H1 (cell line): ENCODE data around the gene ITIH6. TPM values are rescaled to one million over a fixed set of nuclear protein-coding genes. Genes with fewer than 3 reads are reported as not detected.

Experiments used
- CTCF ChIA-PET: fragments of 300-600 bp; sonication (Branson Sonifier 250); formaldehyde crosslinking; loops from one replicate; lab custom pipeline; 2021; ENCODE audit not compliant: partially characterized antibody; lab: Charles Lee
- POLR2A ChIA-PET: fragments of 300-600 bp; sonication (Branson Sonifier 250); formaldehyde crosslinking; loops from one replicate; lab custom pipeline; 2021; ENCODE audit warnings: inconsistent platforms; ENCODE audit not compliant: partially characterized antibody; lab: Charles Lee
- DNase-seq, 2 experiments: peaks; one replicate each; pipeline versions ENCODE4 v3.0.0 to v3.0.0-alpha.2; 2010 to 2022; ENCODE audit warnings: low spot score in 2 of 2, low read depth in 1 of 2, mixed read lengths in 1 of 2
- FAIRE-seq: peaks from 2 replicates; lab custom pipeline; 2011; peaks lifted over from hg19 to GRCh38; lab: Jason Lieb, UNC
- H2AFZ ChIP-seq: 2 replicates; pipeline ENCODE4 v1.8.1; 2012; ENCODE audit warnings: low read length, inconsistent platforms
- H2AK5ac ChIP-seq: 2 replicates; pipeline ENCODE4 v1.6.1; 2013; ENCODE audit warnings: low read depth, low read length
- H2BK120ac ChIP-seq: replicated peaks from 2 replicates; pipeline ENCODE3; 2013; ENCODE audit warnings: low read depth, low read length, inconsistent platforms
- H2BK12ac ChIP-seq: 2 replicates; pipeline ENCODE4 v1.6.1; 2013; ENCODE audit warnings: low read depth, low read length
- H2BK15ac ChIP-seq: 2 replicates; pipeline ENCODE4 v1.6.1; 2013; ENCODE audit warnings: low read length
- H2BK20ac ChIP-seq: 2 replicates; pipeline ENCODE4 v1.6.1; 2013; ENCODE audit warnings: low read length
- H2BK5ac ChIP-seq: 2 replicates; pipeline ENCODE4 v1.6.1; 2013; ENCODE audit warnings: low read depth, low read length
- H3K14ac ChIP-seq: 2 replicates; pipeline ENCODE4 v1.6.1; 2013; ENCODE audit warnings: inconsistent platforms; ENCODE audit not compliant: insufficient read length
- H3K18ac ChIP-seq: 2 replicates; pipeline ENCODE4 v1.6.1; 2013; ENCODE audit warnings: low read length; ENCODE audit errors: extremely low read depth
- H3K23ac ChIP-seq: 2 replicates; pipeline ENCODE4 v1.6.1; 2013; ENCODE audit warnings: inconsistent platforms; ENCODE audit not compliant: insufficient read length
- H3K23me2 ChIP-seq: 2 replicates; pipeline ENCODE4 v1.6.1; 2013; ENCODE audit warnings: low read depth, low read length
- H3K27ac ChIP-seq: 2 replicates; pipeline ENCODE4 v1.6.1; 2011; ENCODE audit warnings: low read depth, low read length, inconsistent platforms
- H3K27me3 ChIP-seq, 4 experiments: replicated peaks in 1 of 4; 1 replicate in 1 of 4; 2 replicates in 3 of 4; pipeline versions ENCODE4 v1.6.1 to v1.8.1; 2011 to 2013; ENCODE audit warnings: low read length in 3 of 4, mild to moderate bottlenecking in 3 of 4, inconsistent platforms in 2 of 4, mixed read lengths in 2 of 4, moderate library complexity in 1 of 4; ENCODE audit not compliant: control insufficient read depth in 3 of 4, insufficient read depth in 3 of 4; ENCODE audit errors: extremely low read depth in 1 of 4
- H3K36me3 ChIP-seq, 4 experiments: 2 replicates each; pipeline versions ENCODE4 v1.6.1 to v1.8.1; 2011 to 2013; ENCODE audit warnings: mild to moderate bottlenecking in 4 of 4, low read length in 3 of 4, moderate library complexity in 2 of 4, control low read depth in 1 of 4, inconsistent platforms in 1 of 4; ENCODE audit not compliant: insufficient read depth in 4 of 4, control insufficient read depth in 2 of 4
- H3K4ac ChIP-seq: replicated peaks from 2 replicates; pipeline ENCODE3; 2013; ENCODE audit warnings: low read length, low read depth, mixed read lengths, inconsistent platforms; ENCODE audit not compliant: insufficient read length
- H3K4me1 ChIP-seq, 4 experiments: replicated peaks in 1 of 4; 1 replicate in 1 of 4; 2 replicates in 3 of 4; pipeline versions ENCODE4 v1.6.1 to v1.8.1; 2011 to 2013; ENCODE audit warnings: low read length in 3 of 4, inconsistent platforms in 2 of 4, mixed read lengths in 1 of 4; ENCODE audit not compliant: insufficient read depth in 4 of 4, control insufficient read depth in 3 of 4
- H3K4me2 ChIP-seq, 2 experiments: 2 replicates each; pipeline versions ENCODE4 v1.6.1 to v1.8.1; 2011 to 2013; ENCODE audit warnings: low read depth in 2 of 2, low read length in 2 of 2, control low read depth in 1 of 2, inconsistent platforms in 1 of 2, mild to moderate bottlenecking in 1 of 2; ENCODE audit not compliant: insufficient read depth in 1 of 2
- H3K4me3 ChIP-seq, 4 experiments: fragments of 200-600, 300-600 bp in 1 of 4; sonication (generic), shearing (Covaris generic), sonication (Bioruptor Twin) in 1 of 4; 2 replicates each; pipeline versions ENCODE4 v1.5.1 to v1.8.1; 2011 to 2016; ENCODE audit warnings: low read length in 4 of 4, low read depth in 3 of 4, control low read depth in 2 of 4, inconsistent platforms in 2 of 4, mild to moderate bottlenecking in 2 of 4, mixed read lengths in 1 of 4, moderate library complexity in 1 of 4; ENCODE audit not compliant: insufficient read depth in 2 of 4; ENCODE audit errors: extremely low read depth in 1 of 4
- H3K56ac ChIP-seq: replicated peaks from 2 replicates; pipeline ENCODE3; 2013; ENCODE audit warnings: low read depth, mild to moderate bottlenecking, mixed read lengths, low read length, inconsistent platforms; ENCODE audit not compliant: insufficient read length
- H3K79me1 ChIP-seq: 2 replicates; pipeline ENCODE4 v1.6.1; 2013; ENCODE audit warnings: low read depth, low read length, control low read depth
- H3K79me2 ChIP-seq, 2 experiments: 2 replicates each; pipeline versions ENCODE4 v1.6.1 to v1.8.1; 2012 to 2013; ENCODE audit warnings: low read length in 2 of 2, mild to moderate bottlenecking in 2 of 2, inconsistent platforms in 1 of 2; ENCODE audit not compliant: insufficient read depth in 2 of 2, control insufficient read depth in 1 of 2
- H3K9ac ChIP-seq, 4 experiments: replicated peaks in 1 of 4; 1 replicate in 1 of 4; 2 replicates in 3 of 4; pipeline versions ENCODE4 v1.6.1 to v1.8.1; 2011 to 2013; ENCODE audit warnings: low read depth in 3 of 4, low read length in 3 of 4, control low read depth in 2 of 4, mild to moderate bottlenecking in 2 of 4, moderate library complexity in 2 of 4, inconsistent platforms in 1 of 4; ENCODE audit errors: extremely low read depth in 1 of 4
- H3K9me3 ChIP-seq, 2 experiments: 2 replicates each; pipeline versions ENCODE4 v1.6.1 to v1.8.1; 2012 to 2013; ENCODE audit warnings: mild to moderate bottlenecking in 2 of 2, moderate library complexity in 2 of 2, control low read depth in 1 of 2, inconsistent platforms in 1 of 2, low read depth in 1 of 2, low read length in 1 of 2, mixed read lengths in 1 of 2; ENCODE audit not compliant: insufficient read depth in 2 of 2
- H4K20me1 ChIP-seq, 2 experiments: replicated peaks in 1 of 2; 2 replicates each; pipeline versions ENCODE3 to v1.8.1; 2011 to 2013; ENCODE audit warnings: inconsistent platforms in 2 of 2, low read length in 2 of 2, mild to moderate bottlenecking in 1 of 2; ENCODE audit not compliant: insufficient read depth in 2 of 2, control insufficient read depth in 1 of 2
- H4K5ac ChIP-seq: 2 replicates; pipeline ENCODE4 v1.6.1; 2013; ENCODE audit warnings: low read length, low read depth, mixed read lengths, inconsistent platforms; ENCODE audit not compliant: insufficient read length
- H4K8ac ChIP-seq: 2 replicates; pipeline ENCODE4 v1.8.0; 2013; ENCODE audit warnings: mild to moderate bottlenecking, moderate library complexity, low read length, inconsistent platforms; ENCODE audit not compliant: insufficient read depth; ENCODE audit errors: extremely low read depth
- H4K91ac ChIP-seq: replicated peaks from 2 replicates; pipeline ENCODE3; 2013; ENCODE audit warnings: low read length, mixed read lengths, inconsistent platforms; ENCODE audit not compliant: insufficient read length
- BCL11A ChIP-seq, 2 experiments: IDR thresholded peaks; one replicate each; pipeline ENCODE4 v1.6.1; 2011; ENCODE audit warnings: low read depth in 2 of 2, low read length in 2 of 2, mild to moderate bottlenecking in 2 of 2
- CHD2 ChIP-seq: IDR thresholded peaks from 2 replicates; pipeline ENCODE4 v1.6.1; 2012; ENCODE audit warnings: low read length, improper control_type of control experiment
- CTCF ChIP-seq, 3 experiments: IDR thresholded peaks; 1 replicate in 2 of 3; 2 replicates in 1 of 3; pipeline versions ENCODE4 v1.5.1 to v1.6.1; 2011; ENCODE audit warnings: low read length in 3 of 3, mild to moderate bottlenecking in 3 of 3, inconsistent platforms in 2 of 3, low read depth in 1 of 3, moderate library complexity in 1 of 3; ENCODE audit not compliant: insufficient read depth in 1 of 3; ENCODE audit errors: control extremely low read depth in 1 of 3
- RAD21 ChIP-seq, 2 experiments: IDR thresholded peaks in 1 of 2; conservative IDR thresholded peaks in 1 of 2; 2 replicates each; pipeline ENCODE4 v1.6.1; 2011; ENCODE audit warnings: low read depth in 2 of 2, low read length in 2 of 2, improper control_type of control experiment in 1 of 2, inconsistent platforms in 1 of 2, mild to moderate bottlenecking in 1 of 2, moderate library complexity in 1 of 2
- RFX5 ChIP-seq: IDR thresholded peaks from 2 replicates; pipeline ENCODE4 v1.6.1; 2011; ENCODE audit warnings: low read depth, low read length, improper control_type of control experiment, borderline replicate concordance
- WGBS, 2 experiments: shearing (Covaris generic) in 1 of 2; methylation state at CpG; one replicate each; pipeline versions ENCODE4 v1.1.6 to v1.1.7; 2013 to 2015; ENCODE audit warnings: low lambda C conversion rate in 2 of 2, mixed read lengths in 2 of 2, inconsistent platforms in 1 of 2, low coverage in 1 of 2, missing lambda C conversion rate in 1 of 2; ENCODE audit not compliant: insufficient replicate concordance in 2 of 2, insufficient coverage in 1 of 2, insufficient read length in 1 of 2; ENCODE audit errors: extremely low coverage in 1 of 2, missing lambda C conversion rate in 1 of 2; 5-methylcytosine and 5-hydroxymethylcytosine counted together
- polyA plus RNA-seq, 7 experiments: library from polyadenylated mRNA; depleted of rRNA in 3 of 7; stranded (reverse) in 5 of 7; unstranded in 2 of 7; fragments of >200 nt in 5 of 7; fragments of 200-250 nt in 2 of 7; gene quantifications; 1 replicate in 5 of 7; 2 replicates in 1 of 7; 4 replicates in 1 of 7; pipeline versions ENCODE4 v1.2.1 to v1.2.3, GENCODE V29; 2011 to 2013; ENCODE audit warnings: missing spikeins in 2 of 7, mixed read lengths in 2 of 7
- total RNA-seq: library from RNA; stranded (reverse); fragmentation: NEBNext Ultra II Directional; extraction: Animal tissue kit (Norgen Biotek cat#: 25700); gene quantifications from 2 replicates; pipeline ENCODE4 v1.2.1, GENCODE V29; 2021

The ITIH6 gene
- total and polyA plus RNA-seq, 2 of the 8 experiments (the other 6 are each of a cell fraction or from before 2014, with no cell fraction given), result 0.02 TPM; not detected in 1

- Histone ChIP-seq H3K27ac (no peak overlapping the region), H3K4me1 (no peaks in the 10 kb centered on the region), H3K9me3 (no peaks in the 10 kb centered on the region), H4K5ac (no peak overlapping the region), H4K8ac (no peak overlapping the region), H3K9ac (no peak overlapping the region), H2BK5ac (no peak overlapping the region), H2BK20ac (no peak overlapping the region), H3K18ac (no peak overlapping the region), H3K23ac (no peak overlapping the region), H3K4me3 (no peak overlapping the region), H3K79me1 (no peaks in the 10 kb centered on the region), H3K79me2 (no peaks in the 10 kb centered on the region), H2BK12ac (0 out of 2 replicates have a peak overlapping the region, but pooled peaks have one; percentile 27), H3K14ac (no peak overlapping the region), H3K23me2 (no peaks in the 10 kb centered on the region), H2AK5ac (no peak overlapping the region), H3K4ac (no peak overlapping the region), H2AFZ (no peak overlapping the region), H3K56ac (no peak overlapping the region), H3K27me3 (no peaks in the 10 kb centered on the region), H4K20me1 (no peaks in the 10 kb centered on the region), H3K36me3 (no peaks in the 10 kb centered on the region), H2BK120ac (no peak overlapping the region), H4K91ac (no peak overlapping the region), H3K4me2 (no peak overlapping the region), H2BK15ac (no peak overlapping the region)
- CTCF ChIA-PET, result no interaction called here
- DNase-seq (no peak), FAIRE-seq (no peak)
- POLR2A ChIA-PET, result no interaction called here
- TF ChIP-seq CTCF (IDR thresholded peaks at IDR 0.05; ENCODE audit: control extremely low read depth in 1 of 3, insufficient read depth in 1 of 3, low read depth in 1 of 3, low read length in 3 of 3) (peak; percentile 25 to 49 (median 48)), BCL11A (IDR thresholded peaks at IDR 0.05; ENCODE audit: low read depth in 2 of 2, low read length in 2 of 2) (no peak), RFX5 (no peak), RAD21 (IDR thresholded peaks at IDR 0.05 in 1 of 2, conservative IDR thresholded peaks at IDR 0.05 in 1 of 2; ENCODE audit: low read depth in 2 of 2, low read length in 2 of 2) (peak; percentile 47 to 56), CHD2 (no peak)
- WGBS, 2 experiments, result 77% methylated on average over 8 of the region's 8 CpGs; no CpG with 5 or more reads in 1 of the 2 experiments
These were observed 27.8 kb upstream of the ITIH6 start for GRCh38 chrX:54825716-54826438.
